H1 (cell line): ENCODE data around the gene ATP6V1F. TPM values are rescaled to one million over a fixed set of nuclear protein-coding genes. Genes with fewer than 3 reads are reported as not detected.

Experiments
- EP300 ChIP-seq, 2 experiments: IDR thresholded peaks; 1 replicate in 1 of 2; 2 replicates in 1 of 2; pipeline ENCODE4 v1.6.1; 2011 to 2012; ENCODE audit warnings: low read depth in 2 of 2, low read length in 2 of 2, mild to moderate bottlenecking in 2 of 2, borderline replicate concordance in 1 of 2, inconsistent platforms in 1 of 2, moderate library complexity in 1 of 2
- KDM5A ChIP-seq: fragments of 200-600 bp; IDR thresholded peaks from 2 replicates; pipeline ENCODE4 v1.7.1; 2012; ENCODE audit warnings: mild to moderate bottlenecking, low read length, inconsistent platforms, mixed read lengths
- RFX5 ChIP-seq: IDR thresholded peaks from 2 replicates; pipeline ENCODE4 v1.6.1; 2011; ENCODE audit warnings: low read depth, low read length, improper control_type of control experiment, borderline replicate concordance
- RXRA ChIP-seq: IDR thresholded peaks from 2 replicates; pipeline ENCODE4 v1.6.1; 2011; ENCODE audit warnings: low read depth, mild to moderate bottlenecking, low read length, moderate library complexity; ENCODE audit not compliant: insufficient read depth
- SIN3A ChIP-seq, 2 experiments: IDR thresholded peaks in 1 of 2; conservative IDR thresholded peaks in 1 of 2; 2 replicates each; pipeline ENCODE4 v1.6.1; 2011 to 2012; ENCODE audit warnings: low read length in 2 of 2, improper control_type of control experiment in 1 of 2, low read depth in 1 of 2, mild to moderate bottlenecking in 1 of 2
- SIRT6 ChIP-seq: IDR thresholded peaks from one replicate; pipeline ENCODE4 v1.7.1; 2012; ENCODE audit warnings: low read length, inconsistent platforms
- SIX5 ChIP-seq: IDR thresholded peaks from 2 replicates; pipeline ENCODE4 v1.6.1; 2011; ENCODE audit warnings: mild to moderate bottlenecking, low read depth, low read length
- TAF1 ChIP-seq: IDR thresholded peaks from 2 replicates; pipeline ENCODE4 v1.6.1; 2011; ENCODE audit warnings: mild to moderate bottlenecking, low read depth, low read length
- TAF7 ChIP-seq: optimal IDR thresholded peaks from 2 replicates; pipeline ENCODE3; 2011; ENCODE audit warnings: low read depth, mild to moderate bottlenecking, inconsistent platforms, low read length, moderate library complexity, borderline replicate concordance
- TCF12 ChIP-seq: IDR thresholded peaks from 2 replicates; pipeline ENCODE4 v1.6.1; 2011; ENCODE audit warnings: low read depth, mild to moderate bottlenecking, low read length
- polyA plus RNA-seq, 7 experiments: library from polyadenylated mRNA; depleted of rRNA in 3 of 7; stranded (reverse) in 5 of 7; unstranded in 2 of 7; fragments of >200 nt in 5 of 7; fragments of 200-250 nt in 2 of 7; gene quantifications; 1 replicate in 5 of 7; 2 replicates in 1 of 7; 4 replicates in 1 of 7; pipeline versions ENCODE4 v1.2.1 to v1.2.3, GENCODE V29; 2011 to 2013; ENCODE audit warnings: missing spikeins in 2 of 7, mixed read lengths in 2 of 7
- total RNA-seq: library from RNA; stranded (reverse); fragmentation: NEBNext Ultra II Directional; extraction: Animal tissue kit (Norgen Biotek cat#: 25700); gene quantifications from 2 replicates; pipeline ENCODE4 v1.2.1, GENCODE V29; 2021
- TF ChIP-seq, protein P1 (sequence below), 3 experiments: IDR thresholded peaks; 1 replicate in 2 of 3; 2 replicates in 1 of 3; pipeline versions ENCODE4 v1.5.1 to v1.6.1; 2011; ENCODE audit warnings: low read length in 3 of 3, mild to moderate bottlenecking in 3 of 3, inconsistent platforms in 2 of 3, low read depth in 1 of 3, moderate library complexity in 1 of 3; ENCODE audit not compliant: insufficient read depth in 1 of 3; ENCODE audit errors: control extremely low read depth in 1 of 3

ATP6V1F gene
- total and polyA plus RNA-seq, 2 of the 8 experiments (the other 6 are each of a cell fraction or from before 2014, with no cell fraction given), result 104 to 318 TPM

GRCh38 chr7:128831178-128831993 is 31.3 kb upstream of the ATP6V1F start (continued):
- TF ChIP-seq SIX5 (no peak), SIN3A (conservative IDR thresholded peaks at IDR 0.05 in 1 of 2, IDR thresholded peaks at IDR 0.05 in 1 of 2; ENCODE audit: low read depth in 1 of 2, low read length in 2 of 2) (peak in 1 of 2 experiments; percentile 66; a peak in 2 of 4 replicates), KDM5A (no peak), TAF7 (no peak), EP300 (IDR thresholded peaks at IDR 0.05; ENCODE audit: borderline replicate concordance in 1 of 2, low read depth in 2 of 2, low read length in 2 of 2) (no peak), RXRA (no peak), TCF12 (no peak), TAF1 (no peak), SIRT6 (no peak), RFX5 (no peak)
- TF ChIP-seq, protein P1, sequence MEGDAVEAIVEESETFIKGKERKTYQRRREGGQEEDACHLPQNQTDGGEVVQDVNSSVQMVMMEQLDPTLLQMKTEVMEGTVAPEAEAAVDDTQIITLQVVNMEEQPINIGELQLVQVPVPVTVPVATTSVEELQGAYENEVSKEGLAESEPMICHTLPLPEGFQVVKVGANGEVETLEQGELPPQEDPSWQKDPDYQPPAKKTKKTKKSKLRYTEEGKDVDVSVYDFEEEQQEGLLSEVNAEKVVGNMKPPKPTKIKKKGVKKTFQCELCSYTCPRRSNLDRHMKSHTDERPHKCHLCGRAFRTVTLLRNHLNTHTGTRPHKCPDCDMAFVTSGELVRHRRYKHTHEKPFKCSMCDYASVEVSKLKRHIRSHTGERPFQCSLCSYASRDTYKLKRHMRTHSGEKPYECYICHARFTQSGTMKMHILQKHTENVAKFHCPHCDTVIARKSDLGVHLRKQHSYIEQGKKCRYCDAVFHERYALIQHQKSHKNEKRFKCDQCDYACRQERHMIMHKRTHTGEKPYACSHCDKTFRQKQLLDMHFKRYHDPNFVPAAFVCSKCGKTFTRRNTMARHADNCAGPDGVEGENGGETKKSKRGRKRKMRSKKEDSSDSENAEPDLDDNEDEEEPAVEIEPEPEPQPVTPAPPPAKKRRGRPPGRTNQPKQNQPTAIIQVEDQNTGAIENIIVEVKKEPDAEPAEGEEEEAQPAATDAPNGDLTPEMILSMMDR (IDR thresholded peaks at IDR 0.05; ENCODE audit: control extremely low read depth in 1 of 3, insufficient read depth in 1 of 3, low read depth in 1 of 3, low read length in 3 of 3), result no peak
